ENCODE measurements around the gene OFD1.

GRCh38 chrX:13694359-13694758 lies 40.2 kb upstream of the OFD1 start:
- no peak for TF ChIP-seq CTCF (IDR thresholded peaks at IDR 0.05; ENCODE audit: poor library complexity)
- no peak for TF ChIP-seq EZH2 (IDR thresholded peaks at IDR 0.05; ENCODE audit: borderline replicate concordance)
- no peak for TF ChIP-seq EZH2phosphoT487 (IDR thresholded peaks at IDR 0.05; ENCODE audit: low read depth, severe bottlenecking, unreplicated experiment)

All from hepatocyte (in vitro differentiated cells).